Inflammatory macrophage (primary cell): ENCODE measurements around the gene VPS8.
"Not testable (repeated sequence)": the region's sequence is repeated elsewhere in the genome, so short reads cannot be mapped to it uniquely, and the experiment has no call there.

ENCODE experiments used
- DNase-seq, 2 donors: peaks; one replicate each; pipeline ENCODE4 v3.0.0-alpha.2; 2020 to 2022

VPS8 gene

GRCh38 chr3:184932777-184933176 lies 120.8 kb downstream of the VPS8 start:
- no peak for DNase-seq

- no peak for DNase-seq
These were observed 125.6 kb downstream of the VPS8 start for GRCh38 chr3:184937611-184938010.

- no peak for DNase-seq
These were observed 129.4 kb downstream of the VPS8 start for GRCh38 chr3:184941408-184941807.

- no peak for DNase-seq
These were observed 130.8 kb downstream of the VPS8 start for GRCh38 chr3:184942735-184943134.

GRCh38 chr3:184944241-184944640 lies 132.3 kb downstream of the VPS8 start:
- DNase-seq, result no peak

GRCh38 chr3:184945886-184946625 lies 134.1 kb downstream of the VPS8 start:
- no peak for DNase-seq

- no peak for DNase-seq
These were observed 135.0 kb downstream of the VPS8 start for GRCh38 chr3:184946917-184947316.

- DNase-seq, result no peak
These were observed 137.4 kb downstream of the VPS8 start for GRCh38 chr3:184949251-184949965.

GRCh38 chr3:184950816-184951215 lies 138.8 kb downstream of the VPS8 start:
- not testable (repeated sequence) for DNase-seq

GRCh38 chr3:184952671-184953070 lies 140.7 kb downstream of the VPS8 start:
- peak in 1 of 2 donors; percentile 22 for DNase-seq

- DNase-seq, result no peak
These were observed 141.4 kb downstream of the VPS8 start for GRCh38 chr3:184953401-184953800.

GRCh38 chr3:184954251-184954650 lies 142.3 kb downstream of the VPS8 start:
- DNase-seq, result no peak

GRCh38 chr3:184954851-184955250 lies 142.9 kb downstream of the VPS8 start:
- DNase-seq, result not testable (repeated sequence)

GRCh38 chr3:184965639-184966430 lies 153.9 kb downstream of the VPS8 start:
- no peak for DNase-seq

GRCh38 chr3:184968115-184968514 lies 156.1 kb downstream of the VPS8 start:
- DNase-seq, result no peak

GRCh38 chr3:184970186-184970585 lies 158.2 kb downstream of the VPS8 start:
- DNase-seq, result no peak

- no peak for DNase-seq
These were observed 165.8 kb downstream of the VPS8 start for GRCh38 chr3:184977796-184978195.

- no peak for DNase-seq
These were observed 169.1 kb downstream of the VPS8 start for GRCh38 chr3:184981071-184981470.

- DNase-seq, result no peak
These were observed 170.1 kb downstream of the VPS8 start for GRCh38 chr3:184982076-184982475.

GRCh38 chr3:184985586-184985985 lies 173.6 kb downstream of the VPS8 start:
- DNase-seq, result no peak

GRCh38 chr3:184986366-184986889 lies 174.5 kb downstream of the VPS8 start:
- DNase-seq, result no peak

- no peak for DNase-seq
These were observed 181.4 kb downstream of the VPS8 start for GRCh38 chr3:184993394-184993793.

GRCh38 chr3:185003876-185004275 lies 191.9 kb downstream of the VPS8 start:
- not testable (repeated sequence) for DNase-seq
